Spleen (tissue), 11 donors: Measurements from ENCODE around the gene BTNL8. TPM values are rescaled to one million over a fixed set of nuclear protein-coding genes. Genes with fewer than 3 reads are reported as not detected.

Experiments used
- DNase-seq: peaks from one replicate; pipeline ENCODE4 v3.0.0-alpha.2; 2020
- H3K27ac ChIP-seq, 8 donors: fragments of 200-600 bp; sonication (generic) in 7 of 8; 1 replicate in 4 of 8; 2 replicates in 4 of 8; pipeline versions ENCODE4 v1.5.0 to v1.8.0; 2016 to 2021; ENCODE audit warnings: inconsistent platforms in 4 of 8, mild to moderate bottlenecking in 4 of 8, moderate library complexity in 1 of 8
- H3K27me3 ChIP-seq, 7 donors: fragments of 200-600 bp; sonication (generic) in 6 of 7; replicated peaks in 1 of 7; 1 replicate in 4 of 7; 2 replicates in 3 of 7; pipeline versions ENCODE4 v1.5.0 to v1.8.0; 2016 to 2021; ENCODE audit warnings: inconsistent platforms in 3 of 7, mild to moderate bottlenecking in 1 of 7
- H3K36me3 ChIP-seq, 6 donors: fragments of 200-600 bp; sonication (generic) in 5 of 6; 1 replicate in 4 of 6; 2 replicates in 2 of 6; pipeline versions ENCODE4 v1.5.0 to v1.8.0; 2016 to 2021; ENCODE audit warnings: inconsistent platforms in 2 of 6
- H3K4me1 ChIP-seq, 6 donors: fragments of 200-600 bp; sonication (generic) in 5 of 6; 1 replicate in 3 of 6; 2 replicates in 3 of 6; pipeline versions ENCODE4 v1.5.0 to v1.8.0; 2016 to 2021; ENCODE audit warnings: inconsistent platforms in 3 of 6
- H3K4me3 ChIP-seq, 8 donors: fragments of 200-600 bp; sonication (generic) in 7 of 8; 1 replicate in 4 of 8; 2 replicates in 4 of 8; pipeline versions ENCODE4 v1.5.0 to v1.8.0; 2016 to 2021; ENCODE audit warnings: inconsistent platforms in 4 of 8, mild to moderate bottlenecking in 4 of 8, moderate library complexity in 2 of 8
- H3K9me3 ChIP-seq, 8 donors: fragments of 200-600 bp; sonication (generic) in 7 of 8; 1 replicate in 4 of 8; 2 replicates in 4 of 8; pipeline versions ENCODE4 v1.5.0 to v1.8.0; 2016 to 2021; ENCODE audit warnings: inconsistent platforms in 4 of 8
- CTCF ChIP-seq, 11 experiments: fragments of 200-600 bp in 7 of 11; fragments of 450-650 bp in 4 of 11; sonication (generic) in 4 of 11; IDR thresholded peaks in 8 of 11; conservative IDR thresholded peaks in 3 of 11; 1 replicate in 7 of 11; 2 replicates in 4 of 11; pipeline versions ENCODE4 v1.4.0 to v1.8.0; 2016 to 2021; ENCODE audit warnings: antibody characterized with exemption in 11 of 11, inconsistent platforms in 4 of 11, mild to moderate bottlenecking in 1 of 11
- POLR2A ChIP-seq, 3 donors: fragments of 450-650 bp; IDR thresholded peaks; one replicate each; pipeline ENCODE4 v1.5.1; 2017; ENCODE audit warnings: antibody characterized with exemption in 3 of 3, mild to moderate bottlenecking in 1 of 3
- POLR2AphosphoS5 ChIP-seq, 3 donors: sonication (generic); formaldehyde crosslinking; IDR thresholded peaks; one replicate each; pipeline ENCODE4 v1.5.1; 2017; ENCODE audit warnings: antibody characterized with exemption in 3 of 3
- WGBS, 5 donors: extraction: QIAGEN DNeasy Blood & Tissue Kit in 3 of 5; methylation state at CpG; one replicate each; pipeline versions ENCODE4 v1.1.5 to v1.1.7; 2013 to 2018; 5-methylcytosine and 5-hydroxymethylcytosine counted together
- intact Hi-C: fragments of 100-400 bp; cut with DNase I; formaldehyde crosslinking; loops from one replicate; pipeline ENCODE4 v1.15.0; 2023; ENCODE audit warnings: low total_unique reads
- polyA plus RNA-seq, 3 donors: library from polyadenylated mRNA; stranded (reverse); fragments of 200-250 nt; gene quantifications; one replicate each; pipeline ENCODE4 v1.2.1, GENCODE V29; 2013
- total RNA-seq, 7 donors: library from RNA; depleted of rRNA in 3 of 7; stranded (reverse); fragments of >200 nt in 3 of 7; fragmentation: NEBNext Ultra II Directional in 4 of 7; extraction: Animal tissue kit (Norgen Biotek cat#: 25700) in 4 of 7; gene quantifications; one replicate each; pipeline versions ENCODE4 v1.1.0 to v1.2.1, GENCODE V29; 2016 to 2021
- donor health status: healthy with polysubstance abuse.
- donor health status: DM: no; HTN: no; CAD: no; lungs with moderate emphysema.
- donor health status: DM: no; HTN: no; CAD: no.
- donor health status: Bipolar disorder and iron deficiency.
- donor health status: healthy.
- donor health status: DM: no; HTN: no; CAD: no.
- donor health status: DM: yes; HTN: yes; CAD: no.

BTNL8 gene
- total and polyA plus RNA-seq, 10 donors, result 0.42 to 7.9 (median 3.1) TPM

- peaks cover 0 to 18% (median 0%) of the 10 kb centered on the region in 7 donors for H3K27me3 ChIP-seq
- TF ChIP-seq POLR2AphosphoS5 (IDR thresholded peaks at IDR 0.05) (no peak), POLR2A (IDR thresholded peaks at IDR 0.05) (no peak), CTCF (IDR thresholded peaks at IDR 0.05 in 8 of 11, conservative IDR thresholded peaks at IDR 0.05 in 3 of 11) (no peak)
- DNase-seq, result no peak
- H3K36me3 ChIP-seq, result no peaks in the 10 kb centered on the region
- peaks cover 0 to 25% (median 6%) of the 10 kb centered on the region in 6 donors for H3K4me1 ChIP-seq
- 62 to 83% (median 72%) methylated on average over 5 of the region's 5 CpGs for WGBS, 5 donors
- no peaks in the 10 kb centered on the region for H3K9me3 ChIP-seq
- H3K27ac ChIP-seq, result peak overlapping the region in 7 of 8 donors; percentile 29 to 85 (median 58)
- intact Hi-C loops, result no loop called here
- peak overlapping the region in 1 of 8 donors; percentile 47 for H3K4me3 ChIP-seq
Observed at GRCh38 chr5:180909782-180910181, 10.8 kb downstream of the BTNL8 start.

- Histone ChIP-seq H3K4me3 (peak overlapping the region in 1 of 8 donors; percentile 47), H3K27me3 (peaks cover 0 to 18% (median 0%) of the 10 kb centered on the region in 7 donors), H3K9me3 (no peaks in the 10 kb centered on the region), H3K27ac (peak overlapping the region in 4 of 8 donors; percentile 29 to 85 (median 68)), H3K4me1 (peaks cover 0 to 25% (median 6%) of the 10 kb centered on the region in 6 donors), H3K36me3 (no peaks in the 10 kb centered on the region)
- intact Hi-C loops, result no loop called here
- no peak for DNase-seq
- TF ChIP-seq POLR2AphosphoS5 (IDR thresholded peaks at IDR 0.05) (no peak), CTCF (IDR thresholded peaks at IDR 0.05 in 8 of 11, conservative IDR thresholded peaks at IDR 0.05 in 3 of 11) (no peak), POLR2A (IDR thresholded peaks at IDR 0.05) (no peak)
- WGBS, 5 donors, result 49 to 67% (median 59%) methylated on average over 2 of the region's 2 CpGs
Observed at GRCh38 chr5:180910182-180910581, 11.2 kb downstream of the BTNL8 start.

GRCh38 chr5:180910735-180911134 lies 11.8 kb downstream of the BTNL8 start:
- H3K36me3 ChIP-seq, result no peaks in the 10 kb centered on the region
- H3K9me3 ChIP-seq, result no peaks in the 10 kb centered on the region
- intact Hi-C loops, result no loop called here
- WGBS, 5 donors, result 82 to 88% (median 85%) methylated on average over 5 of the region's 5 CpGs
- peak overlapping the region in 1 of 8 donors; percentile 47 for H3K4me3 ChIP-seq
- H3K4me1 ChIP-seq, result peaks cover 0 to 25% (median 6%) of the 10 kb centered on the region in 6 donors
- no peak for DNase-seq
- H3K27ac ChIP-seq, result peak overlapping the region in 2 of 8 donors; percentile 78 to 85
- H3K27me3 ChIP-seq, result peaks cover 0 to 18% (median 0%) of the 10 kb centered on the region in 7 donors
- no peak for TF ChIP-seq POLR2AphosphoS5 (IDR thresholded peaks at IDR 0.05)
- TF ChIP-seq CTCF (IDR thresholded peaks at IDR 0.05 in 8 of 11, conservative IDR thresholded peaks at IDR 0.05 in 3 of 11), result no peak
- no peak for TF ChIP-seq POLR2A (IDR thresholded peaks at IDR 0.05)

GRCh38 chr5:180914646-180915045 lies 15.7 kb downstream of the BTNL8 start:
- intact Hi-C loops, result no loop called here
- Histone ChIP-seq H3K4me1 (peaks cover 0 to 13% (median 1%) of the 10 kb centered on the region in 6 donors), H3K27me3 (peaks cover 0 to 12% (median 0%) of the 10 kb centered on the region in 7 donors), H3K9me3 (no peaks in the 10 kb centered on the region), H3K4me3 (no peak overlapping the region), H3K36me3 (no peaks in the 10 kb centered on the region), H3K27ac (no peak overlapping the region)
- TF ChIP-seq POLR2A (IDR thresholded peaks at IDR 0.05) (no peak), CTCF (IDR thresholded peaks at IDR 0.05 in 8 of 11, conservative IDR thresholded peaks at IDR 0.05 in 3 of 11) (no peak), POLR2AphosphoS5 (IDR thresholded peaks at IDR 0.05) (no peak)
- WGBS, 5 donors, result 88 to 95% (median 93%) methylated on average over 2 of the region's 2 CpGs
- no peak for DNase-seq
